PFSK-1 (cell line): Measurements from ENCODE around the gene CERS6.

Experiments
- REST ChIP-seq, 2 experiments: IDR thresholded peaks; 2 replicates each; pipeline versions ENCODE4 v1.6.1 to v1.8.0; 2011 to 2012; ENCODE audit warnings: low read depth in 2 of 2, low read length in 2 of 2, control low read depth in 1 of 2, inconsistent platforms in 1 of 2, mild to moderate bottlenecking in 1 of 2, moderate library complexity in 1 of 2; ENCODE audit not compliant: insufficient read depth in 1 of 2
- TAF1 ChIP-seq: IDR thresholded peaks from 2 replicates; pipeline ENCODE4 v1.6.1; 2012; ENCODE audit warnings: low read length, control low read depth, borderline replicate concordance; ENCODE audit not compliant: insufficient read depth

GRCh38 chr2:168703926-168704325 lies 247.9 kb downstream of the CERS6 start:
- TF ChIP-seq TAF1: no peak
- TF ChIP-seq REST (IDR thresholded peaks at IDR 0.05; ENCODE audit: insufficient read depth in 1 of 2, low read depth in 2 of 2, low read length in 2 of 2): no peak
